Transverse colon (tissue), 4 donors: ENCODE data around the gene GATA2. TPM values are rescaled to one million over a fixed set of nuclear protein-coding genes. Genes with fewer than 3 reads are reported as not detected.

Source experiments
- DNase-seq: peaks from one replicate; pipeline ENCODE4 v3.0.0-alpha.2; 2019
- H3K27ac ChIP-seq, 4 donors: fragments of 200-600 bp; sonication (generic); 2 replicates each; pipeline ENCODE4 v1.5.1; 2016 to 2018; ENCODE audit warnings: inconsistent platforms in 4 of 4
- H3K27me3 ChIP-seq: fragments of 200-600 bp; sonication (generic); 2 replicates; pipeline ENCODE4 v1.5.1; 2017; ENCODE audit warnings: inconsistent platforms
- H3K36me3 ChIP-seq, 4 donors: fragments of 200-600 bp; sonication (generic); 2 replicates each; pipeline ENCODE4 v1.5.1; 2017 to 2019; ENCODE audit warnings: inconsistent platforms in 4 of 4
- H3K4me1 ChIP-seq, 4 donors: fragments of 200-600 bp; sonication (generic); 2 replicates each; pipeline ENCODE4 v1.5.1; 2017 to 2020; ENCODE audit warnings: inconsistent platforms in 4 of 4
- H3K4me3 ChIP-seq, 4 donors: fragments of 200-600 bp; sonication (generic); 1 replicate in 1 of 4; 2 replicates in 3 of 4; pipeline versions ENCODE4 v1.5.1 to v1.6.1; 2017 to 2019; ENCODE audit warnings: inconsistent platforms in 4 of 4
- H3K9me3 ChIP-seq, 2 donors: fragments of 200-600 bp; sonication (generic); 2 replicates each; pipeline ENCODE4 v1.5.1; 2017 to 2019; ENCODE audit warnings: inconsistent platforms in 2 of 2
- CTCF ChIP-seq, 5 experiments: fragments of 200-600 bp in 3 of 5; fragments of 450-650 bp in 2 of 5; sonication (generic) in 3 of 5; IDR thresholded peaks; 1 replicate in 2 of 5; 2 replicates in 3 of 5; pipeline ENCODE4 v1.5.1; 2016 to 2017; ENCODE audit warnings: antibody characterized with exemption in 5 of 5, inconsistent platforms in 3 of 5, mild to moderate bottlenecking in 2 of 5, moderate library complexity in 1 of 5
- EP300 ChIP-seq: sonication (generic); formaldehyde crosslinking; IDR thresholded peaks from one replicate; pipeline ENCODE4 v1.6.1; 2017; ENCODE audit warnings: antibody characterized with exemption, low read depth
- POLR2A ChIP-seq: fragments of 450-650 bp; IDR thresholded peaks from one replicate; pipeline ENCODE4 v1.6.1; 2016; ENCODE audit warnings: antibody characterized with exemption, mild to moderate bottlenecking, moderate library complexity
- POLR2AphosphoS5 ChIP-seq, 3 donors: sonication (generic); formaldehyde crosslinking; IDR thresholded peaks; one replicate each; pipeline ENCODE4 v1.6.1; 2016; ENCODE audit warnings: antibody characterized with exemption in 3 of 3
- WGBS, 2 donors: methylation state at CpG; one replicate each; pipeline ENCODE4 v1.1.5; 2018; ENCODE audit warnings: low coverage in 1 of 2; 5-methylcytosine and 5-hydroxymethylcytosine counted together
- in situ Hi-C, 4 donors: fragments of 200-750 bp; cut with MboI; loops; one replicate each; pipeline versions ENCODE4 v1.15.0 to v1.15.1; 2017; ENCODE audit warnings: low sequenced_read_pairs in 3 of 4, low pct_ligation_motif_present in 1 of 4, low pct_unique_long_range_greater_than_20kb in 1 of 4
- intact Hi-C: fragments of 100-400 bp; cut with DNase I; formaldehyde crosslinking; loops from one replicate; pipeline ENCODE4 v1.15.1; 2023; ENCODE audit warnings: low total_unique reads
- total RNA-seq, 4 donors: library from RNA; depleted of rRNA; stranded (reverse); fragments of >200 nt; gene quantifications; one replicate each; pipeline ENCODE4 v1.1.0, GENCODE V29; 2016

GATA2 gene
- total RNA-seq, 4 donors from 2014 or later: 1.8 to 8.2 (median 2.9) TPM

GRCh38 chr3:128455786-128456748 is 36.9 kb downstream of the GATA2 start:
- no peaks in the 10 kb centered on the region for H3K9me3 ChIP-seq
- no peak overlapping the region for H3K4me3 ChIP-seq
- in situ Hi-C loops (no loop called here), intact Hi-C loops (no loop called here)
- H3K36me3 ChIP-seq: no peaks in the 10 kb centered on the region
- WGBS, 2 donors: 60% methylated on average over 15 of the region's 16 CpGs; no CpG with 5 or more reads in 1 of the 2 donors
- TF ChIP-seq POLR2AphosphoS5 (IDR thresholded peaks at IDR 0.05): no peak
- TF ChIP-seq POLR2A: no peak
- no peaks in the 10 kb centered on the region for H3K4me1 ChIP-seq
- DNase-seq: no peak
- no peak overlapping the region for H3K27ac ChIP-seq
- peaks cover 21% of the 10 kb centered on the region for H3K27me3 ChIP-seq

- H3K4me1 ChIP-seq: no peaks in the 10 kb centered on the region
- no peak overlapping the region for H3K27ac ChIP-seq
- in situ Hi-C loops: no loop called here
- intact Hi-C loops: no loop called here
- H3K36me3 ChIP-seq: no peaks in the 10 kb centered on the region
- H3K4me3 ChIP-seq: no peak overlapping the region
- H3K9me3 ChIP-seq: no peaks in the 10 kb centered on the region
- no peak for DNase-seq
- WGBS, 2 donors: 84 to 94% methylated on average over 3 to 5 of the region's 5 CpGs
- peaks cover 21% of the 10 kb centered on the region for H3K27me3 ChIP-seq
- no peak for TF ChIP-seq CTCF (IDR thresholded peaks at IDR 0.05)
- TF ChIP-seq EP300: no peak
- no peak for TF ChIP-seq POLR2AphosphoS5 (IDR thresholded peaks at IDR 0.05)
- no peak for TF ChIP-seq POLR2A
Observed at GRCh38 chr3:128455116-128455515, 37.9 kb downstream of the GATA2 start.

- Histone ChIP-seq H3K9me3 (no peaks in the 10 kb centered on the region), H3K27me3 (peaks cover 21% of the 10 kb centered on the region), H3K27ac (no peak overlapping the region), H3K4me3 (no peak overlapping the region), H3K4me1 (no peaks in the 10 kb centered on the region), H3K36me3 (no peaks in the 10 kb centered on the region)
- TF ChIP-seq EP300: no peak
- no peak for TF ChIP-seq CTCF (IDR thresholded peaks at IDR 0.05)
- no peak for TF ChIP-seq POLR2A
- no peak for TF ChIP-seq POLR2AphosphoS5 (IDR thresholded peaks at IDR 0.05)
- DNase-seq: no peak
- intact Hi-C loops: no loop called here
- in situ Hi-C loops: no loop called here
- WGBS, 2 donors: 65% methylated on average over 2 of the region's 2 CpGs; no CpG with 5 or more reads in 1 of the 2 donors
Observed at GRCh38 chr3:128454310-128454618, 38.7 kb downstream of the GATA2 start.

GRCh38 chr3:128453501-128454309 is 39.3 kb downstream of the GATA2 start:
- DNase-seq: no peak
- no peaks in the 10 kb centered on the region for H3K9me3 ChIP-seq
- intact Hi-C loops (no loop called here), in situ Hi-C loops (no loop called here)
- TF ChIP-seq POLR2AphosphoS5 (IDR thresholded peaks at IDR 0.05): no peak
- TF ChIP-seq CTCF (IDR thresholded peaks at IDR 0.05): no peak
- no peak for TF ChIP-seq POLR2A
- no peak for TF ChIP-seq EP300
- peaks cover 21% of the 10 kb centered on the region for H3K27me3 ChIP-seq
- no peaks in the 10 kb centered on the region for H3K36me3 ChIP-seq
- H3K27ac ChIP-seq: no peak overlapping the region
- H3K4me3 ChIP-seq: no peak overlapping the region
- H3K4me1 ChIP-seq: no peaks in the 10 kb centered on the region
- WGBS, 2 donors: 76% methylated on average over 20 of the region's 21 CpGs; no CpG with 5 or more reads in 1 of the 2 donors
